Activated naive CD4-positive, alpha-beta T cell treated with anti-CD3 and anti-CD28 coated beads, Interleukin-2, amount 50 U/mL, for 16 hours (primary cell): ENCODE measurements around the gene TWF2.
A peak's percentile ranks its signal among the peaks of the same experiment; 100 is the strongest.

ENCODE experiments used
- DNase-seq: peaks from one replicate; pipeline ENCODE4 v3.0.0-alpha.2; 2020

TWF2 gene

DNA sequence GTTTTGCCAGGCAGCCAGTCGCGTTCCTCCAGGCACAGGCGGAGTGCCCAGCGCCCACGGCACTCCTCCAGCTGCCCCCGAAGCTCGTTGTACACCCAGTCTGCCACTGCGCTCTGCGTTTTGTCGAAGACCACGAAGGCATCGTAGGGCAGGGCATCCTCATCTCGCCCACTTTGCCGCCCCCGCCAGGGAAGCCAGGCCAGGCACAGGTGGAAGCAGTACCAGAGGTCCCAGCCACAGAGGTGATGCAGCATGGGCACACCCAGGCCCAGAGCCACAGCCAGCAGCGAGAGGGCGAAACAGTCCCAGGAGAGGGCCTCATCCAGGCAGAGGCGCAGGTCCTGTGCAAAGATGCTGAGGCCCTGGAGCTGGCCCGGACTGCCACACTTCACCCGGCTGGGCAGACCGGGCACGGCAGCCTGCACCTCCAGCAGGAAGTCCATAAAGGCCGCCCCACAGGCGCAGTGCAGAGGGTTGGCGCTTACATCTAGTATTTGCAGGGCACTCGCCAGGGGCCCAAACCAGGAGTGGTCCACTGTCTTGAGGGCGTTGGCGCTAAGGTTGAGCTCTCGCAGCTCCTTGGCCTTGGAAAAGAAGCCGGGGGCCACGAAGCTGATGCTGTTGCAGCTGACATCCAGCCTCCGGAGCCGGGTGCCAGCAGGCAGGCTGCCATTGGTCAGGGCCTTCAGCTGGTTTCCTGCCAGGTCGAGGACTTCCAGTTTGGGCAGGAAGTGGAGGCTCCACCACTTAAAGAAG is 17.2 kb downstream of the TWF2 start:
- DNase-seq, result peak; percentile 58

DNA sequence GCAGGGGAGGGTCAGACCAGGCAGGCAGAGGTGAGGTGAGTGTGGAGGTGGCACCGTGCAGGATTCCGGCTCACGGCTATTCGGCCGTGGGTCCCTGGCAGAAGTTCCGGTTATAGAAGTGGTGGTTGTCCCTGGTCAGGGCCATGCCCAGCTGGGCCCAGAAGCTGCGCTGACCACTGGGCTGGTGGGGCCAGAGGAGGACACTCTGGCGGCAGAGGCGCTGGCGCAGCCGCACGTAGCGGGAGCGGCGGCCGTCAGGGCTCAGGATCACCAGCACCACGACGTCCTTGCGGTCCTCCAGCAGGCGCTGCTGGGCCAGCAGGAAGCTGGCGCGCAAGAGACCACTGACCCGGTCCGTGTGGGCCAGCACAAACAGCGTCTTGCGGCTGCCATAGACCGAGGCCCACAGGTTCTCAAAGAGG is 17.8 kb downstream of the TWF2 start:
- DNase-seq, result no peak

DNA sequence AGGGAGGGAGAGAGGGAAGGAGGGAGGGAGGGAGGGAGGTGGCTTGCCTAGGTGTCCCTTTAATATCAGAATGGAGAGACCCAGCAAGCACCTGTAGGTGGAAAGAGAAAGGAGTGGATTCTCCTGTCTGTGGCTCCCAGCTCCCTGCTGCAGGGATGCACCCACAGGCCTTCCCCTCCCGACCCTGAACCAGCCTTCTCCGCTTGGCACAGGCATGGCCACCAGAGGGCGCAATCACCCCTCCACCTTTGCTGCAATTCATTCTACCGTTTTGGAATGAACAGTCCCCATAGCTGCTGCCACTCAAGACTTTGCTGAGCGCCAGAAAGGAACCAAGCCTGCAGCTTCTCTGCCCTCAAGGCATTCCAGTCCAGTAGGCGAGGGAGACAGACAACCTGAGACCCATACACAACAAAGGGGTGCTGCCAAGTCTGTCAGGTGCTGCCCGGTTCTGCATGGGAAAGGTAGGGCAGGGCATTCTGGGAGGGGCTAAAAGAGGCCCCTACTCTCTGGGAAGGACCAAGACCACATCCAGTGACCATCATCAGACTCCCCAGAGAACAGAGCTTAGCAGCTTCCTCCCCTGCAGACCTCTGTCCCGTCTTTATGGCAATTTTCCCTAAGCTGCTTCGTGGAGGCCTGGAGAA is 18.5 kb downstream of the TWF2 start:
- peak; percentile 88 for DNase-seq

DNA sequence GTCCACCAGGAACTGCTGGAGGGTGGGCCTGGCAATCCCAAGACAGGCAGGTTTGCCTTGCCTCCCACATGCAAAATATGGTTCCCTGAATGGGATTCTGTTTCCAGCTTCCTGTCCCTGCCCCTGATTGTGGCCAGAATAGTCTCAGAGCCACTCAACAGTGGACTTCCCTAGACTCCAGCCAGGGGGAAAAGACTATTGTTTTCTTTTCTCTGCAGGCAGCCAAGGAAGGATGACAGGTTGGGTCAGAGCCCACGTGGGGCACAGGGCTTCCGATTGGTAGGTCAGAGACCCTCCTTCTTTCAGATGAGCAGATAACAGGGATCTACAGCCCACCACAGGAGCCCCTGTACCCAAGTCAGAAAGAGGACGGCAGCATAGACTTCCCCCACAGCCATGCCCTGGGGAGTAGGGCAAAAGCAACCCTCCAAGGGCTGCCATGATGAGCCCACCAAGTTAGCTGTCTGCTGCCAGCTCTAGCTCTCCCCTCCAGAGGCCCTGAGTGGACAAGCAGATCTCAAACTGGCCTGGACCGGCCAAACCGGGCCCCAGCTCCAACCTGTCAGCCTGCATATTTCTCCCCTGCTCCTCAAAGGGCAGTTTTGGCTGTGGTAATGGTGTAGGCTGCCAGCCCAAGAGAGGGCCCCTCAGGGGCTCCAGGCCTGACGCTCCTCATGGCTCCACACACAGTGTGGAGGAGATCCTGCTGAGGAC is 19.9 kb downstream of the TWF2 start:
- DNase-seq, result no peak

DNA sequence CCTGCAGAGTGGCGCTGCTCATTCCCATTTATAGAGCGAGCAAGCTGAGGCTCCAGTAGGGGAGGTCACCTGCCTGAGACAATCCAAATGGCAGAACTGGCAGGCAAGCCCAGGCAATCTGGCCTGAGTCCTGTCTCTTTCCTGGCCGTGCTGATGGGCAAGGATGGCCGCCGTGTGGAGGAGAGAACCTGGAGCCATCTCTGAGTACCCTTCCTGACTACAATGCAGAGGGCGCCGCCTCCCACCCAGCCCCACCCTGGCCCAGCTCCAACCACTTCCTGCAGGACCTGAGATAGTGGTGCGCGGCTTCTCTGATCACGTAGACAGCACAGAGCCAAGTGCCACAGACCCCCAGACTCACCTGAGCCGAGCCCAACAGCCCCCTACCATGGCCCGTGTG is 20.5 kb downstream of the TWF2 start:
- DNase-seq, result no peak

DNA sequence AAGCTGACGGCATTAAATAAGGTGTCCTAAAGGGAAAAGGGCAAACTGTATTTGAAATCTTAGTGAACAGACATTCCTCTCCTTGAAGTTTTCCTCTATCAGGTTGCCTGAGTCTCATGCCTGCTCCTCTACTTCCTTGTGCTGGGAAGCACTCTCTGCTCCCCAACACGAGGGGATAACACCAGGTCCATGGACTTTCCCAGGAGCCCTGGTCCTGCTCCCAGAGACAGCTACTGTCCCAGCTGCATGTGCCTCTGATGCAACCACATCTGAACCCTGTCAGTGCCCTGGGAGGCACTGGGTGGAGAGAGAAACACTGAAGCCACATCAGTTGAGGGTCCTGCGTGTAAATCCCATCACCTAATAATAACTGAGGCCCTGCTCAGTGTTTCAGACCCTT is 20.9 kb downstream of the TWF2 start:
- no peak for DNase-seq

DNA sequence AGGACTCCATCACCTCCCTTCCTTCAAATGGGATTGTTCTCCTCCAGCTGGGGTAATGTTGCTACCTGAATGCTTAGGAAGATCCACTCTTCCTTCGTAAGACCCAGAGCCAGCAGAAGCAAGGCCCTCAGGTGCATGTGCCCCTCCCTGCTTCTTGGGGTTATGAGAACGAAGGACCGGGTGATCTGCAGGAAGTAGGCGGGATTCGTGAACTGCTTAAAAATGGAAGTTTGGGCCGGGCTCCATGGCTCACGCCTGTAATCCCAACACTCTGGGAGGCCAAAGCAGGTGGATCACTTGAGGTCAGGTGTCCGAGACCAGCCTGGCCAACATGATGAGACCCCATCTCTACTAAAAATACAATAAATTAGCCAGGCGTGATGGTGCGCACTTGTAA is 21.6 kb downstream of the TWF2 start:
- DNase-seq, result no peak

DNA sequence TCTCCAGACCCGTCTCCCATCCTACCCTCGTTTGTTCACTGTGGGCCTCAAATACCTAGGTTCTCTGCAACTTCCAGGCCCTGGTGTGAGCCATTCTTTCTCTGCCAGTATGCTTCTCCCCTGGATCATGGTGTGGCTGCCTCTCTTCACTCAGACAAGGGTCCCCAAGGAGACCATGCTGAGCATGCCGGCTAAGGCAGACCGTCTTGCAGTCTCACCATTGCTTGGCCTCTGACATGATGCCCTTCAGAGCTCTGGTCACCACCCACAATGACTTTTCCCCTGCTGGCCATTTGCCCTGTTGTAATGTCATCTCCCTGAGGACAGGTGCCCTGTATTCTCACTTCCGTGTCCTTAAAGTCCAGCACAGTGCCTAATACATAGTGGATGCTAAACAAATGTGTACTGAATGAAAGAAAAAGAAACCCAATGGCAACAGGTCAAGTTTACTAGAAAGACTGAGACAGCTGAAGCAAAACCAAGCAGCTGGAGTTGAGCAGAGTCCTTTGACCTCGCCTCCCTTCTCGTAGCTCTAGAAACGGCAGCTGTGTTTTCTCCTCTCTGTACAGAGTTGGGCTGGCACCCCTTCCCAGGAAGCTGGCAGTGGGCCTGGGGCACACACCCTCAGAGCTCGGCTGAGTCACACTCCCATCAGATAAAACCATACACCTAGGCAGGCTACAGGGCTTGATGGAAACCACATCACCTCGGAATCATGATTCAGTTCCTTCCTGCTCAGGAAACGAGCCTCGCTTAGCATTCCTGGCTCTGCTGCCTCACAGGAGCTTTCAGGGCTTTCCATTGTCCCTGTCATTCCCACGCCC is 22.2 kb downstream of the TWF2 start:
- peak; percentile 38 for DNase-seq

DNA sequence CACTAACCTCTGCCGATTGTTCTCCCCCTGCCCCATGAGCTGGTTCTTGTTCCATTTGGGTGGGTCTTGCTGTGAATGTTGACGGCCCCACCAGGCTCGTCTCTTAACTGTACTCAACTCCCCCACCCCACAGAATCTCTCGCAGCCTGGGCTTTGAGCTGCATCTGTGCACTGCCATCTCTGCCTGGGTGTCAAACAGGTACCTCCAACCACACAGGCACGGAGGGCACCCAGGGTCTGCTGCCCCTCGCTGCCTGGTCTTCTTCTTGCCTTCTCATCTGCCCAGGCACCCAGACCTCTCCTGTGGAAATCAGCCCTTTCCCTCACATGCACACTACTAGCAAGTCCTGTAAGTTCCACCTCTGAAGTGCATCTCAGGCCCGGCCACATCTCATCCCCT is 23.6 kb downstream of the TWF2 start:
- DNase-seq, result no peak

DNA sequence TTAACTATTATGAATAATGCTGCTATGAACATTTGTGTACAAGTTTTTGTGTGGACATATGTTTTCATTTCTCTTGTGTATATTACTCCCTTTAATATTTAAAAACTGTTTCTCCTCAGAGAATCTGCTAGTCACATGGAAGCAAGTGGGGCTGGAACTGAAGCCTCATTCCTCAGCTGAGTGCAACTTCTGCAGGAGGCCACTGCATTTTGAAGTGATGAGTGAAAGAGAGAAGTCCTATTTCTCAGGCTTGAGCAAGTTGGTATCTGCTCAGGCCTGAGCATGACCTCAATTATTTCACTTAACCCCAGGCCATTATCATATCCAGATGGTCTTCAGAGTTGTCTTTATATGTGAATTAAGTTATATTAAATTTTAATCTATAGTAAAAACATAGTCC is 25.1 kb downstream of the TWF2 start:
- DNase-seq, result no peak

DNA sequence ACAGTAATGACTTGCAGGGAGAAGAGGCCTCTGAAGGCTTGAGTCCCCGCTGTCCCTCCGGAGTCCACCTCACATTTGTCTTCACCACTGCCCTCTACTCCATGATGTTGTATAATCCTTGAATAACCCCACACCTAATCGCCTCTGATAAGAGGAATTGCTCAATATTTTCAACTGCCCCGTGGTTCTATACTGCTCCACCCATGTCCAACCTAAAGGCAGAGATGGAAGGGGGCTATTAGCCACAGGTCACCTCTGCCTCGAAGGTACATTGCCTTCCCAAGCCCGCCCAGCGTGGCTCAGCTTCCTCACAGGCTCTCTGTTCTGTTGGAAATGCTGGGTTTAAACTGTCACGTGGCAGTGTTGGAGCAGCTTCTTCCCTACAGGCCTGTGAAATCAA is 26.0 kb downstream of the TWF2 start:
- no peak for DNase-seq

DNA sequence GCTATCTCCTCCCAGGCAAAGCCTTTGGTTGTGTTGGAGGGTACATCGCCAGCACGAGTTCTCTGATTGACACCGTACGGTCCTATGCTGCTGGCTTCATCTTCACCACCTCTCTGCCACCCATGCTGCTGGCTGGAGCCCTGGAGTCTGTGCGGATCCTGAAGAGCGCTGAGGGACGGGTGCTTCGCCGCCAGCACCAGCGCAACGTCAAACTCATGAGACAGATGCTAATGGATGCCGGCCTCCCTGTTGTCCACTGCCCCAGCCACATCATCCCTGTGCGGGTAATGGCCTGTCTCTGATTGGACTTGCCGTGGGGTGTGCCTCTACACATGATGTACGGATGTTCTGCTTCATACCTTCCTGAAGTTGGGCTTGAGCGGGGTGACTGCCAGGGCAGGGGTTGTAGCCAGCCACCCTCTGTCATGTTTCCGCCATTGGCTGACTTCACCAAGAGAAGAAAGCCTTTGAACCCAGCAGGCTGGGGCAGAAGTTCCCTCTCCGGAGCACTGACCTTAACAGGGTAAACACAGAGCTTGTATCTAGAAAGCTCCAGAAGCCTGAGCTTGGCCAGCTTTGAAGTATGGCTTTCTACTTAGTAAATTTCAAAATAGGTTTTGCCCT is 27.6 kb downstream of the TWF2 start:
- DNase-seq, result no peak

DNA sequence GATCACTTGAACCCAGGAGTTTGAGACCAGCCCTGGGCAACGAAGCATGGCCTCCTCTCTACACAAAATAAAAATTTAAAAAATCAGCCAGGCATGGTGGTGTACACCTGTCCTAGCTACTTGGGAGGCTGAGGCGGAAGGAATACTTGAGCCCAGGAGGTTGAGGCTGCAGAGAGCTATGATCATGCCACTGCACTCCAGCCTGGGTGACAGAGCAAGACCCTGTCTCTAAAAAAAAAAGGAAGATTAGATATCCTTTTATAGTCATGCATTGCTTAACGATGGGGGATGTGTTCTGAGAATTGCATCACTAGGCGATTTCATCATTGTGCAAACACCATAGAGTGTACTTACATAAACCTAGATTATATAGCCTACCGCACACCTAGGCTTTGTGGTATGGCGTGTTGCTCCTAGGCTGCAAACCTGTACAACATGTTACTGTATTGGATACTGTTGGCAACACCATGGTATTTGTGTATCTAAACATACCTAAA is 28.4 kb downstream of the TWF2 start:
- DNase-seq, result no peak

DNA sequence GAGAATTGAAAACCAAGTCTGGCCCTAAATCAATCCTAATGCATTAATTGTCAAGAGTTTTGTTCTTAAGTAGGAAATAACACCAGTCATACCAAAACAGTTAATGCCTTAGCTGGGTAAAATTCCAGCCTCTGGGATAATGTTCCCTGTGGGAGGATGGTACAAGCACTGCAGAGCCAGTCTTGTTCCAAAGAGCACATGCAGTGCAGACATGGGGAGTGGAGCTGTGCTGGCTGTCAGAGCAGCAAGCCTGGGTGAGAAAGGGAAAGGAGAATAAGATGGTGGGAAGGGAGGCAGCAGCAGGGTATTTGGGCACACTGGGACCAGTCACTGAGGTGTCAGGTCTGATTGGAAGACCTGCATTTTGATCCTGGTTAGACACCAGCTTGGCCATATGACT is 28.9 kb downstream of the TWF2 start:
- no peak for DNase-seq

DNA sequence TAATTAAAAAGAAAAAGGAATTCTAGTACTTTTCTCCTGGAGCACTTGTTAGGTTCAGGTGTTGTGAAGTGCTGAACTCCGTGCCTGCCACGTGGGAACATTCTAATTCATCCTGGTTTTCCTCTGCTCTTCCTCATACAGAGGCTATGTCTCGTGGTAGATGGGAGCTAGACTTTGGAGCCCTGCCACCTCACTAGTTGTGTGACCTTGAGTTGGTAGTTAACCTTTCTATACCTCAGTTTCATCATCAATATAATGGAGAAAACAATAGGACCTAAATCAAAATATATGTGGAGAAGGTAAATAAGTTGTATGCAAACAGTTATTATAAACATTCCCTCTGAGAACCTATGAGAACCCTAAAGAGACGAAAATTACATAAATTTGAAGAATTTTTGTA is 30.4 kb downstream of the TWF2 start:
- no peak for DNase-seq

DNA sequence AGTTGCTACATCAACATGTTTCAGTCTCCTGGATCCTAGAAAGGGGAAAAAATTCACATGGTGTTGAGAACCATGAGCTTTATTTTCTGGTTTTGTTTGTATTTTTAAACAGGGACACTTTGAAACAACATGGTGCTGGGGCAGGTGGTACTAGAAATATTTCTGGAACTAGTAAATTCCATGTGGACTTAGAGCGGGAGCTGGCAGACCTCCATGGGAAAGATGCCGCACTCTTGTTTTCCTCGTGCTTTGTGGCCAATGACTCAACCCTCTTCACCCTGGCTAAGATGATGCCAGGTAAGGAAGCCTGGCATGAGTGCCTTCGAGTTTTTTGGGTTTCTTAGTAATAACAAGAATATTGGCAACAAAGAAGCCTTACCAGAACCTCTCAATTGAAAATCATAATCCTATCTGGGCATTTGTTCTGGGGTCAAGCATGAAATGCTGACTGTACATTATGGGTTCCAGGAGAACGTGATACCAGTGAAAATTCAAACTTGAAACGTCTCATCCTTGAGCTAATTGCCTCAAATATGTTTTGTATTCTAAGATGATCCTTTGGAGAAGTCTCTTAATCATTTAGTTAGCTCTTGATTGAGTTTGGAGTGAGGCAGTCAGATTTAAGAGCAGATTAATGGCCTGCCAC is 33.1 kb downstream of the TWF2 start:
- DNase-seq, result no peak

DNA sequence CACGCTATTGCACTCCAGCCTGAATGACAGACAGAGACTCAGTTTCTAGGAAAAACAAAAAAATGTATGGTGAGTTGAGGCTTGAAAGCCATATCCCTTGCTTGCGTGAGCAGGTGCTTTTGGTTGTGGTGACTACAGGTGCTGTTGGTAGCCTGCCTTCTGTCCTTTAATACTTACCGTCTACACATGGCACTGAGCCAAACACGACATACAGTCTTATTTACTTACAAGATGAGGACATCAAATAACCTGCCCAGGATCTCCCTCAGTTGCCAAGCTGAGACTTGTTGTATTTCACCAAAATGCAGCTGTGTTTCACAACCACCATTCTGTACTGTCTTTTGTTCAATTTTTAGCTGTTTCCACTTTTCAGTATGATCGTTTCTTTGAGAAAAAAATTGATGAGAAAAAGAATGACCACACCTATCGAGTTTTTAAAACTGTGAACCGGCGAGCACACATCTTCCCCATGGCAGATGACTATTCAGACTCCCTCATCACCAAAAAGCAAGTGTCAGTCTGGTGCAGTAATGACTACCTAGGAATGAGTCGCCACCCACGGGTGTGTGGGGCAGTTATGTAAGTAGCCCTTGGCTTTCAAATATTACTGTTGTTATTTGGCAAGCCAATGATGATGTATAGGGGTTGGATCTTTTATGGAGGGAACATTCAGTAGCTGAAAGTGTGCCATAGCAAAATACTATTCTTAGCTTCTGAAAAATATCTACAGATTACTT is 34.5 kb downstream of the TWF2 start:
- DNase-seq, result no peak

DNA sequence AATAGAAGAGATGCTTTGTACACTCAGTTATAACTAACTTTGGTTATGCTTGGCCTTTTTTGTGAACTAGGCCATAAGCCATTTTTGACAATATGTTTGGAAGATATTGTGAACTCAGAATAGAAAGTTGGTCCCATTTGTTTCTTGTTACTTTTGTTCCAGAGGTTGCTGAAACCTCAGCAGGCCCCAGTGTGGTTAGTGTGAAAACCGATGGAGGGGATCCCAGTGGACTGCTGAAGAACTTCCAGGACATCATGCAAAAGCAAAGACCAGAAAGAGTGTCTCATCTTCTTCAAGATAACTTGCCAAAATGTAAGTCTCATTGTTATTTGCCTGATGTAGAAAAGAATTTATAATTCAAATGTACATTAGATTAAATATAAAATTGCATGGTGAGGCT is 35.3 kb downstream of the TWF2 start:
- no peak for DNase-seq

DNA sequence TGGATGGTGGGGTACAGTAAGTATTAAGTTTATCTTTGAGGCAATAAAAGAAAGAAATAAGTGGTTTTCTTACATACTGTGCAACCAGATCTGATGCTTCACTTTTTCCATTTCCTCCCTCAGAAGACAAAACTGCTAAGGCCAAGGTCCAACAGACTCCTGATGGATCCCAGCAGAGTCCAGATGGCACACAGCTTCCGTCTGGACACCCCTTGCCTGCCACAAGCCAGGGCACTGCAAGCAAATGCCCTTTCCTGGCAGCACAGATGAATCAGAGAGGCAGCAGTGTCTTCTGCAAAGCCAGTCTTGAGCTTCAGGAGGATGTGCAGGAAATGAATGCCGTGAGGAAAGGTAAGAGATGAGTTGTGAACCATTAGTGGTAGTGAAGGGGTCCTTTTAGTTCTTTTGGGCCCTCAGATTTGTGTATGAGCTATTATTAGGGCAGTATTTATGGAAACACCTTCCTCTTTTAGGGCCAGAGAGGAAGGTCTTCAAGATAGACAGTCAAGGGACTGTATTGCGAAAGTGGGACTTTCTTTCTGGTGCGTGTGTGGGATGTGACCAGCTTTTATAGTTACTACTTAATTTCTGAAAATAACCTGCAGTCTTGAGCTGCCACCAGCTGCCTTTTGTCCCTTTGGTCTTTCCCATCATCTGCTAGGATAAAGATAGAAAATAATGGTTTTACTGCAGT is 36.4 kb downstream of the TWF2 start:
- DNase-seq, result no peak

DNA sequence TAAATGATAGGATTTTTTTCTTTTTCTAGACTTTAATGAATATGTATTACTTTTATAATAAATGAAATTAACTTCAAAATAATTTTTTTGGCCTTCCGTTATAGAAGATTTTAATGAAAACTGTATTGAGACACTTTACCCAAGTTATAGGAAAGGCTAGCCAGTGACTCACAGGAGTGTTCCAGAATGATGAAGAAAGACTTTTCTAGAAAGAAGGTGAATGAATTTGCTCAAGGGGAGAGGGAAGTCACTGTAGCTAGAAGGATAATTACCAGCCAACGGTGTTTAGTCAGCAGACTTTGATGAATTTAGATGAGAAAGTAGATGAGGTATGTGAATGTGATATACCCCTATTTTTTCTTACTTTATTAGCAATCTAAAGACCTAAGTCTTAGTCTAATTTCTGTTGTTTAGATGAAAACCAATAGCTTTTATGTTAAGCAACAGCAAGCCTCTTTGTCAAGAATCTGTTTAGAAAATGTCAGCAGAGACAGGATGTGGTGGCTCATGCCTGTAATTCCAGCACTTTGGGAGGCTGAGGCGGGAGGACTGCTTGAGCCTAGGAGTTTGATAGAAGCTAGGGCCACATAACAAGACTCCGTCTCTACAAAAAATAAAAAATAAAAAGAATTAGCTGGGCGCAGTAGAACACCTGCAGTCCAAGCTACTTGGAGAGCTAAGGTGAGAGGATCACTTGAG is 37.8 kb downstream of the TWF2 start:
- DNase-seq, result no peak
